H1 (cell line): ENCODE results near the gene STIM1. TPM values are rescaled to one million over a fixed set of nuclear protein-coding genes. Genes with fewer than 3 reads are reported as not detected.
A peak's percentile ranks its signal among the peaks of the same experiment; 100 is the strongest.

Experiments used
- CTCF ChIA-PET: fragments of 300-600 bp; sonication (Branson Sonifier 250); formaldehyde crosslinking; loops from one replicate; lab custom pipeline; 2021; ENCODE audit not compliant: partially characterized antibody; lab: Charles Lee
- POLR2A ChIA-PET: fragments of 300-600 bp; sonication (Branson Sonifier 250); formaldehyde crosslinking; loops from one replicate; lab custom pipeline; 2021; ENCODE audit warnings: inconsistent platforms; ENCODE audit not compliant: partially characterized antibody; lab: Charles Lee
- DNase-seq, 2 experiments: peaks; one replicate each; pipeline versions ENCODE4 v3.0.0 to v3.0.0-alpha.2; 2010 to 2022; ENCODE audit warnings: low spot score in 2 of 2, low read depth in 1 of 2, mixed read lengths in 1 of 2
- FAIRE-seq: peaks from 2 replicates; lab custom pipeline; 2011; peaks lifted over from hg19 to GRCh38; lab: Jason Lieb, UNC
- H2AFZ ChIP-seq: 2 replicates; pipeline ENCODE4 v1.8.1; 2012; ENCODE audit warnings: low read length, inconsistent platforms
- H2AK5ac ChIP-seq: 2 replicates; pipeline ENCODE4 v1.6.1; 2013; ENCODE audit warnings: low read depth, low read length
- H2BK120ac ChIP-seq: replicated peaks from 2 replicates; pipeline ENCODE3; 2013; ENCODE audit warnings: low read depth, low read length, inconsistent platforms
- H2BK12ac ChIP-seq: 2 replicates; pipeline ENCODE4 v1.6.1; 2013; ENCODE audit warnings: low read depth, low read length
- H2BK15ac ChIP-seq: 2 replicates; pipeline ENCODE4 v1.6.1; 2013; ENCODE audit warnings: low read length
- H2BK20ac ChIP-seq: 2 replicates; pipeline ENCODE4 v1.6.1; 2013; ENCODE audit warnings: low read length
- H2BK5ac ChIP-seq: 2 replicates; pipeline ENCODE4 v1.6.1; 2013; ENCODE audit warnings: low read depth, low read length
- H3K14ac ChIP-seq: 2 replicates; pipeline ENCODE4 v1.6.1; 2013; ENCODE audit warnings: inconsistent platforms; ENCODE audit not compliant: insufficient read length
- H3K18ac ChIP-seq: 2 replicates; pipeline ENCODE4 v1.6.1; 2013; ENCODE audit warnings: low read length; ENCODE audit errors: extremely low read depth
- H3K23ac ChIP-seq: 2 replicates; pipeline ENCODE4 v1.6.1; 2013; ENCODE audit warnings: inconsistent platforms; ENCODE audit not compliant: insufficient read length
- H3K23me2 ChIP-seq: 2 replicates; pipeline ENCODE4 v1.6.1; 2013; ENCODE audit warnings: low read depth, low read length
- H3K27ac ChIP-seq: 2 replicates; pipeline ENCODE4 v1.6.1; 2011; ENCODE audit warnings: low read depth, low read length, inconsistent platforms
- H3K27me3 ChIP-seq, 4 experiments: replicated peaks in 1 of 4; 1 replicate in 1 of 4; 2 replicates in 3 of 4; pipeline versions ENCODE4 v1.6.1 to v1.8.1; 2011 to 2013; ENCODE audit warnings: low read length in 3 of 4, mild to moderate bottlenecking in 3 of 4, inconsistent platforms in 2 of 4, mixed read lengths in 2 of 4, moderate library complexity in 1 of 4; ENCODE audit not compliant: control insufficient read depth in 3 of 4, insufficient read depth in 3 of 4; ENCODE audit errors: extremely low read depth in 1 of 4
- H3K36me3 ChIP-seq, 4 experiments: 2 replicates each; pipeline versions ENCODE4 v1.6.1 to v1.8.1; 2011 to 2013; ENCODE audit warnings: mild to moderate bottlenecking in 4 of 4, low read length in 3 of 4, moderate library complexity in 2 of 4, control low read depth in 1 of 4, inconsistent platforms in 1 of 4; ENCODE audit not compliant: insufficient read depth in 4 of 4, control insufficient read depth in 2 of 4
- H3K4ac ChIP-seq: replicated peaks from 2 replicates; pipeline ENCODE3; 2013; ENCODE audit warnings: low read length, low read depth, mixed read lengths, inconsistent platforms; ENCODE audit not compliant: insufficient read length
- H3K4me1 ChIP-seq, 4 experiments: replicated peaks in 1 of 4; 1 replicate in 1 of 4; 2 replicates in 3 of 4; pipeline versions ENCODE4 v1.6.1 to v1.8.1; 2011 to 2013; ENCODE audit warnings: low read length in 3 of 4, inconsistent platforms in 2 of 4, mixed read lengths in 1 of 4; ENCODE audit not compliant: insufficient read depth in 4 of 4, control insufficient read depth in 3 of 4
- H3K4me2 ChIP-seq, 2 experiments: 2 replicates each; pipeline versions ENCODE4 v1.6.1 to v1.8.1; 2011 to 2013; ENCODE audit warnings: low read depth in 2 of 2, low read length in 2 of 2, control low read depth in 1 of 2, inconsistent platforms in 1 of 2, mild to moderate bottlenecking in 1 of 2; ENCODE audit not compliant: insufficient read depth in 1 of 2
- H3K4me3 ChIP-seq, 4 experiments: fragments of 200-600, 300-600 bp in 1 of 4; sonication (generic), shearing (Covaris generic), sonication (Bioruptor Twin) in 1 of 4; 2 replicates each; pipeline versions ENCODE4 v1.5.1 to v1.8.1; 2011 to 2016; ENCODE audit warnings: low read length in 4 of 4, low read depth in 3 of 4, control low read depth in 2 of 4, inconsistent platforms in 2 of 4, mild to moderate bottlenecking in 2 of 4, mixed read lengths in 1 of 4, moderate library complexity in 1 of 4; ENCODE audit not compliant: insufficient read depth in 2 of 4; ENCODE audit errors: extremely low read depth in 1 of 4
- H3K56ac ChIP-seq: replicated peaks from 2 replicates; pipeline ENCODE3; 2013; ENCODE audit warnings: low read depth, mild to moderate bottlenecking, mixed read lengths, low read length, inconsistent platforms; ENCODE audit not compliant: insufficient read length
- H3K79me1 ChIP-seq: 2 replicates; pipeline ENCODE4 v1.6.1; 2013; ENCODE audit warnings: low read depth, low read length, control low read depth
- H3K79me2 ChIP-seq, 2 experiments: 2 replicates each; pipeline versions ENCODE4 v1.6.1 to v1.8.1; 2012 to 2013; ENCODE audit warnings: low read length in 2 of 2, mild to moderate bottlenecking in 2 of 2, inconsistent platforms in 1 of 2; ENCODE audit not compliant: insufficient read depth in 2 of 2, control insufficient read depth in 1 of 2
- H3K9ac ChIP-seq, 4 experiments: replicated peaks in 1 of 4; 1 replicate in 1 of 4; 2 replicates in 3 of 4; pipeline versions ENCODE4 v1.6.1 to v1.8.1; 2011 to 2013; ENCODE audit warnings: low read depth in 3 of 4, low read length in 3 of 4, control low read depth in 2 of 4, mild to moderate bottlenecking in 2 of 4, moderate library complexity in 2 of 4, inconsistent platforms in 1 of 4; ENCODE audit errors: extremely low read depth in 1 of 4
- H3K9me3 ChIP-seq, 2 experiments: 2 replicates each; pipeline versions ENCODE4 v1.6.1 to v1.8.1; 2012 to 2013; ENCODE audit warnings: mild to moderate bottlenecking in 2 of 2, moderate library complexity in 2 of 2, control low read depth in 1 of 2, inconsistent platforms in 1 of 2, low read depth in 1 of 2, low read length in 1 of 2, mixed read lengths in 1 of 2; ENCODE audit not compliant: insufficient read depth in 2 of 2
- H4K20me1 ChIP-seq, 2 experiments: replicated peaks in 1 of 2; 2 replicates each; pipeline versions ENCODE3 to v1.8.1; 2011 to 2013; ENCODE audit warnings: inconsistent platforms in 2 of 2, low read length in 2 of 2, mild to moderate bottlenecking in 1 of 2; ENCODE audit not compliant: insufficient read depth in 2 of 2, control insufficient read depth in 1 of 2
- H4K5ac ChIP-seq: 2 replicates; pipeline ENCODE4 v1.6.1; 2013; ENCODE audit warnings: low read length, low read depth, mixed read lengths, inconsistent platforms; ENCODE audit not compliant: insufficient read length
- H4K8ac ChIP-seq: 2 replicates; pipeline ENCODE4 v1.8.0; 2013; ENCODE audit warnings: mild to moderate bottlenecking, moderate library complexity, low read length, inconsistent platforms; ENCODE audit not compliant: insufficient read depth; ENCODE audit errors: extremely low read depth
- H4K91ac ChIP-seq: replicated peaks from 2 replicates; pipeline ENCODE3; 2013; ENCODE audit warnings: low read length, mixed read lengths, inconsistent platforms; ENCODE audit not compliant: insufficient read length
- CBX5 ChIP-seq: fragments of 300-800, 300-1000 bp; sonication (generic); IDR thresholded peaks from 2 replicates; pipeline ENCODE4 v1.7.1; 2016; ENCODE audit warnings: antibody characterized with exemption, low read length, low read depth
- HDAC6 ChIP-seq: IDR thresholded peaks from one replicate; pipeline ENCODE4 v1.7.1; 2012; ENCODE audit warnings: low read depth, mild to moderate bottlenecking, inconsistent platforms, low read length, moderate library complexity
- NANOG ChIP-seq: IDR thresholded peaks from 2 replicates; pipeline ENCODE4 v1.6.1; 2011; ENCODE audit warnings: low read length, low read depth, mild to moderate bottlenecking, inconsistent platforms; ENCODE audit not compliant: insufficient read depth, poor library complexity, severe bottlenecking
- POU5F1 ChIP-seq: IDR thresholded peaks from 2 replicates; pipeline ENCODE4 v1.6.1; 2011; ENCODE audit warnings: low read depth, mild to moderate bottlenecking, low read length, moderate library complexity
- SIRT6 ChIP-seq: IDR thresholded peaks from one replicate; pipeline ENCODE4 v1.7.1; 2012; ENCODE audit warnings: low read length, inconsistent platforms
- SRF ChIP-seq: IDR thresholded peaks from 2 replicates; pipeline ENCODE4 v1.6.1; 2011; ENCODE audit warnings: mild to moderate bottlenecking, low read depth, low read length, moderate library complexity
- ZNF274 ChIP-seq: IDR thresholded peaks from 2 replicates; pipeline ENCODE4 v1.7.0; 2012; ENCODE audit warnings: low read length, borderline replicate concordance; ENCODE audit errors: extremely low read depth
- WGBS, 2 experiments: shearing (Covaris generic) in 1 of 2; methylation state at CpG; one replicate each; pipeline versions ENCODE4 v1.1.6 to v1.1.7; 2013 to 2015; ENCODE audit warnings: low lambda C conversion rate in 2 of 2, mixed read lengths in 2 of 2, inconsistent platforms in 1 of 2, low coverage in 1 of 2, missing lambda C conversion rate in 1 of 2; ENCODE audit not compliant: insufficient replicate concordance in 2 of 2, insufficient coverage in 1 of 2, insufficient read length in 1 of 2; ENCODE audit errors: extremely low coverage in 1 of 2, missing lambda C conversion rate in 1 of 2; 5-methylcytosine and 5-hydroxymethylcytosine counted together
- polyA plus RNA-seq, 7 experiments: library from polyadenylated mRNA; depleted of rRNA in 3 of 7; stranded (reverse) in 5 of 7; unstranded in 2 of 7; fragments of >200 nt in 5 of 7; fragments of 200-250 nt in 2 of 7; gene quantifications; 1 replicate in 5 of 7; 2 replicates in 1 of 7; 4 replicates in 1 of 7; pipeline versions ENCODE4 v1.2.1 to v1.2.3, GENCODE V29; 2011 to 2013; ENCODE audit warnings: missing spikeins in 2 of 7, mixed read lengths in 2 of 7
- total RNA-seq: library from RNA; stranded (reverse); fragmentation: NEBNext Ultra II Directional; extraction: Animal tissue kit (Norgen Biotek cat#: 25700); gene quantifications from 2 replicates; pipeline ENCODE4 v1.2.1, GENCODE V29; 2021

Gene STIM1
- total and polyA plus RNA-seq, 2 of the 8 experiments (the other 6 are each of a cell fraction or from before 2014, with no cell fraction given) = 11.1 to 12.2 TPM

DNA sequence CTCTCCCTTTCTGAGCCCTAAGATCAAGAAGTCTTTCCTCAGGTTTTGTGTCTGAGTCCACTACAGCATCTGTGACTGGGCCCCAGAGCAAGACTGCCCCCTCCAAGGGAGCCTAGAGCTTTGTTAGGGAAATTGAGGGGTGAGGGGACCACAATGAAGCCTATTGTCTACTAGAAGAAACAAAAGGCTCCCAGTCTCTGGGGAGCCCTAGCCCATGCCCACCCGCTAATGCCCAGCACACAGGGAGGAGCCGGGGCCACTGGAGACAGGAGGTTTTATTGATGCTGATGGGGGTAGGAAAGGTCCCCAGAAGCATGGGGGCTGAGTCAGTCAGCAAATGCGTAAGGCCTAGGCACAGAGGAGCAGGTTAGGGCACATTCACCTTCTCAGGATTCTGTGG is 28.7 kb upstream of the STIM1 start:
- Histone ChIP-seq H3K27ac (peak overlapping the region; percentile 54; the same call in 1 of the 2 replicates), H4K20me1 (peaks cover 3 to 6% of the 10 kb centered on the region in 2 experiments), H3K23ac (no peak overlapping the region), H3K4me1 (peaks cover 22 to 32% (median 24%) of the 10 kb centered on the region in 4 experiments), H3K4ac (no peak overlapping the region), H3K79me1 (peaks cover 3% of the 10 kb centered on the region; the same call in 1 of the 2 replicates), H3K14ac (no peak overlapping the region), H2BK12ac (peak overlapping the region; percentile 21; the same call in 1 of the 2 replicates), H4K91ac (peak overlapping the region; percentile 16), H2BK20ac (0 out of 2 replicates have a peak overlapping the region, but pooled peaks have one; percentile 66), H3K23me2 (peaks cover 2% of the 10 kb centered on the region; the same call in 1 of the 2 replicates), H3K9me3 (no peaks in the 10 kb centered on the region), H3K4me2 (peak overlapping the region; percentile 59 to 74), H3K56ac (no peak overlapping the region), H4K8ac (0 out of 2 replicates have a peak overlapping the region, but pooled peaks have one; percentile 30), H4K5ac (peak overlapping the region; percentile 2), H2BK120ac (no peak overlapping the region), H2BK5ac (peak overlapping the region; percentile 36; the same call in 1 of the 2 replicates), H3K9ac (no peak overlapping the region), H3K36me3 (peaks cover 4 to 19% (median 8%) of the 10 kb centered on the region in 4 experiments; a peak in 7 of 8 replicates), H3K4me3 (peak overlapping the region in 2 of 4 experiments; percentile 11 to 25; a peak in 2 of 8 replicates), H2AK5ac (no peak overlapping the region), H2BK15ac (peak overlapping the region; percentile 93), H2AFZ (no peak overlapping the region), H3K79me2 (peaks cover 0 to 5% of the 10 kb centered on the region in 2 experiments; a peak in 2 of 4 replicates), H3K18ac (peak overlapping the region; percentile 85), H3K27me3 (no peaks in the 10 kb centered on the region)
- ChIA-PET POLR2A (interaction anchor here (0.9 to 3.3 kb wide), 6 partner anchors 9 to 29 kb away, joined by 3 to 29 read pairs (median 5); partner anchors contain the start of genes RHOG and STIM1), CTCF (interaction anchor here (0.9 to 3.3 kb wide), 7 partner anchors 9 to 261 kb away, joined by 3 to 61 read pairs (median 5); partner anchors contain the start of genes PGAP2 and RHOG)
- FAIRE-seq (peak; percentile 7), DNase-seq (peak in 1 of 2 experiments; percentile 58)
- WGBS, 2 experiments = 49% methylated on average over 3 of the region's 3 CpGs; no CpG with 5 or more reads in 1 of the 2 experiments
- TF ChIP-seq POU5F1 (peak; percentile 66; the same call in 1 of the 2 replicates), SIRT6 (no peak), NANOG (no peak), HDAC6 (no peak), CBX5 (no peak), ZNF274 (no peak), SRF (no peak)
